ENCODE measurements around the gene OSBPL1A. TPM values are rescaled to one million over a fixed set of nuclear protein-coding genes. Genes with fewer than 3 reads are reported as not detected.

The OSBPL1A gene
- total RNA-seq, 1 donor from 2014 or later, result 18.3 TPM

DNA sequence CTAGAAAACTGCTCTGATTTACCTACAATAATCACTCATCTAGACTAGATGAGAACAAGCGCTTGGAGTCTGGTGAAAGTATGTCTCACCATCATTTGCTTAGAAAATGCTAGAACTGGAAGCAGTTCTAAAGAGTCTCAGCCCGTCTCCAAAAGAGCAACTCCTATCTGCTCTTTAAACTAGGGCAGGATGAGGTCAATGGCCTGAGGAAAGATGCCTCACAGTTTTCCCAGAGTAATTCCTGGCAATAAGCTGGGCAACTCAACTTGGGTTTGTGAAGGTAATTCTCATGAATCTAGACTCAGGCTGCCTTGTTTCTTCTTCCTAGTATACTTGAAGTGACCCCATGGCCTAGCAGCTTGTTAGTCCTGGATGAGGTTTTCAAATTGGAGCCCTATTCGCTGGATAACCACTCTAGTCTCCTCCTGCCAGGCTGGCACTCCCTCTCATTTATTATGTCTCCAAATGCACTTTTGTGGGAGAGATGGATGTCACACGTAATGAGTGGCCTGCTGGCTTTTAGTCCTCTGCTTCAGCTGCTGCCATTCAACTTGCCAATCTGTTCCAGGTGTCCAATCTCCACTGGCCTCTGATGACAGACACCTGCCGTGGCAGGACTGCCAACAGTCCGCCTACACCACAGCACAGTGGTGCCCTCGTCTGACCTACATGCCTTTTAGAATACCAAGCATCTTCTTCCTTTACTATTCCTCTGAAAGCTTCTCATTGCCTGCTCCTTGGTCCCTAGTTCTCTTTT lies 177.9 kb downstream of the OSBPL1A start:
- Histone ChIP-seq H3K27me3 (ENCODE audit: control insufficient read depth, insufficient read depth, low read length) (no peaks in the 10 kb centered on the region), H3K36me3 (ENCODE audit: control insufficient read depth, insufficient read depth, low read length) (no peaks in the 10 kb centered on the region), H3K4me3 (ENCODE audit: low read depth, low read length) (no peak overlapping the region)
- TF ChIP-seq, protein P1, sequence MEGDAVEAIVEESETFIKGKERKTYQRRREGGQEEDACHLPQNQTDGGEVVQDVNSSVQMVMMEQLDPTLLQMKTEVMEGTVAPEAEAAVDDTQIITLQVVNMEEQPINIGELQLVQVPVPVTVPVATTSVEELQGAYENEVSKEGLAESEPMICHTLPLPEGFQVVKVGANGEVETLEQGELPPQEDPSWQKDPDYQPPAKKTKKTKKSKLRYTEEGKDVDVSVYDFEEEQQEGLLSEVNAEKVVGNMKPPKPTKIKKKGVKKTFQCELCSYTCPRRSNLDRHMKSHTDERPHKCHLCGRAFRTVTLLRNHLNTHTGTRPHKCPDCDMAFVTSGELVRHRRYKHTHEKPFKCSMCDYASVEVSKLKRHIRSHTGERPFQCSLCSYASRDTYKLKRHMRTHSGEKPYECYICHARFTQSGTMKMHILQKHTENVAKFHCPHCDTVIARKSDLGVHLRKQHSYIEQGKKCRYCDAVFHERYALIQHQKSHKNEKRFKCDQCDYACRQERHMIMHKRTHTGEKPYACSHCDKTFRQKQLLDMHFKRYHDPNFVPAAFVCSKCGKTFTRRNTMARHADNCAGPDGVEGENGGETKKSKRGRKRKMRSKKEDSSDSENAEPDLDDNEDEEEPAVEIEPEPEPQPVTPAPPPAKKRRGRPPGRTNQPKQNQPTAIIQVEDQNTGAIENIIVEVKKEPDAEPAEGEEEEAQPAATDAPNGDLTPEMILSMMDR (IDR thresholded peaks at IDR 0.05; ENCODE audit: insufficient read depth, low read length, poor library complexity, severe bottlenecking), result no peak
- no peak for DNase-seq (ENCODE audit: low read depth)

DNA sequence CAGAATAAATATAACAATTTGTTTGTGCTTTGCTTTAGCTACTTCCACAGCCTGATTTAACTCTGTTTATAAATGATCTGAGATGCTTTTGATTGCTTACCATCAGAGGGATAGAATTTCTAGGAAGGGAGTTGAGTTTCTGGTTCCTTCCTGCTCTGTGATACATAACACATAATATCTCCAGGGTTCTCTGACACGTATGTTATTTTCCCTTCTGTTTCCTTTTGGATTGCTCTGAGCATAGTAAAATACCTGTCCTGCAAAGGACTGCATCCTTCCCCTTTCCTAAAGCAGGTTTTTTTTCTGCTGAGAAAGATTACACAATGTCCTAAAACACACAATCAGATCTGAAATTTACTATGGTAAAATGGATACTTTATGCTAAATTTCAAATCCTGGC lies 182.7 kb downstream of the OSBPL1A start:
- TF ChIP-seq, protein P1 (IDR thresholded peaks at IDR 0.05; ENCODE audit: insufficient read depth, low read length, poor library complexity, severe bottlenecking), result no peak
- no peak overlapping the region for H3K4me3 ChIP-seq (ENCODE audit: low read depth, low read length)
- no peak for DNase-seq (ENCODE audit: low read depth)
- no peaks in the 10 kb centered on the region for H3K27me3 ChIP-seq (ENCODE audit: control insufficient read depth, insufficient read depth, low read length)
- H3K36me3 ChIP-seq (ENCODE audit: control insufficient read depth, insufficient read depth, low read length), result no peaks in the 10 kb centered on the region

DNA sequence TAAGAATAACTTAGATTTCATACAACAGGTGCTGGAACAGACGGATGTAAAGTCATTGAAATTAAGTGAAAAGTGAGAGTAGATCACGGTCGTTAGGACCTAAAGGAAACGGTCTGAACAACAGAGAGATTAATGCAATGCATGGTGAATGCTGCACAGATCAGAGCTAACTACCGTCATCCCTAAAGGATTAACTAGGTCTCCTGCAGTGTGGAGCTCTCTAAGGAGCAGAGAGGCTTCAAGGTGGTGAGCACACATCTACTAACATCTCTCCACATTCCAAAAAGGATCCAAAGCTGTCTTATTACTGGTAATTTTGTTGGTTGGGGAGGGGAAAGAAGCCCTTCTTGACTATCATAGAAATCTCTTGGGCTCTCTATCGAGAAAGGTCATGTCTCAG lies 183.5 kb downstream of the OSBPL1A start:
- no peak for DNase-seq (ENCODE audit: low read depth)
- TF ChIP-seq, protein P1 (IDR thresholded peaks at IDR 0.05; ENCODE audit: insufficient read depth, low read length, poor library complexity, severe bottlenecking), result no peak
- no peaks in the 10 kb centered on the region for H3K27me3 ChIP-seq (ENCODE audit: control insufficient read depth, insufficient read depth, low read length)
- no peak overlapping the region for H3K4me3 ChIP-seq (ENCODE audit: low read depth, low read length)
- no peaks in the 10 kb centered on the region for H3K36me3 ChIP-seq (ENCODE audit: control insufficient read depth, insufficient read depth, low read length)

DNA sequence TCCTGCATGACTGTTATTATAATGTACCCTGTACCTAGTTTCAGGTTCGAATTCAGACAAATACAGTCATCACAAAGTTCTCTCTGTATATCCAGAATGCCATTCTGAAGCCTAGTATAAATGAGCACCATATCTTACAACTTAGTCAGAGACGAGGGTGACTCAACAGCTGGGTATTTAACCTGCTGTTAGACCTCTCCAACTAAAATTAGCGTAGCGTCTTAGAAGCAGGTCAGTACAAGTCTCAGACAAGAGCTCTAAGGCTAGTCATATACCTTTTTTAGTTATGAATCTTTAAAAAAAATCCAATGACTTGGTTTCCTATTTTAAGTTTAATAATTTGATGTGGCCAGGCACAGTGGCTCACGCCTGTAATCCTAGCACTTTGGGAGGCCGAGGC lies 184.7 kb downstream of the OSBPL1A start:
- peak; percentile 87 for DNase-seq (ENCODE audit: low read depth)
- H3K27me3 ChIP-seq (ENCODE audit: control insufficient read depth, insufficient read depth, low read length), result no peaks in the 10 kb centered on the region
- H3K36me3 ChIP-seq (ENCODE audit: control insufficient read depth, insufficient read depth, low read length), result no peaks in the 10 kb centered on the region
- TF ChIP-seq, protein P1 (IDR thresholded peaks at IDR 0.05; ENCODE audit: insufficient read depth, low read length, poor library complexity, severe bottlenecking), result no peak
- no peak overlapping the region for H3K4me3 ChIP-seq (ENCODE audit: low read depth, low read length)

DNA sequence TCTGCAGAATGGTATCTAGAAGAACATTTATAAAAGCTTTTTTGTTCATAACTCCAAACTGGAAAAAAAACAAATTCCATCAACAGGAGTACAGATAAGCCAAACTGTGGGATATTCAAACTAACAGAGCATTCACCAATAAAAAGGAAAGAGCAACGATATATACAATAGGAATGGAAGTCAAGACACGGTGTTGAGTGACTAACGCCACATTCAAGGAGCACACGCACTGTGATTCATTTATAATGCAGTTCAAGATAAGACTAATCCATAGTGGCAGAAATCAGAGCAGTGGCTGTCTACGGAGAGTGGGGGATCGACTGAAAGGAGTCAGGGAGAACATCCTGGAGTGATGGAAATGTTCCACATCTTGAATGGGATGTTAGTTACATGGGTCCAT lies 188.1 kb downstream of the OSBPL1A start:
- Histone ChIP-seq H3K4me3 (ENCODE audit: low read depth, low read length) (no peak overlapping the region), H3K27me3 (ENCODE audit: control insufficient read depth, insufficient read depth, low read length) (no peaks in the 10 kb centered on the region), H3K36me3 (ENCODE audit: control insufficient read depth, insufficient read depth, low read length) (no peaks in the 10 kb centered on the region)
- no peak for DNase-seq (ENCODE audit: low read depth)
- TF ChIP-seq, protein P1 (IDR thresholded peaks at IDR 0.05; ENCODE audit: insufficient read depth, low read length, poor library complexity, severe bottlenecking), result no peak

Measured in kidney epithelial cell (primary cell).